Epithelial cell of esophagus (primary cell): ENCODE measurements around the gene CDCP2.

Experiments used
- DNase-seq: peaks from one replicate; pipeline ENCODE4 v3.0.0; 2010; ENCODE audit warnings: low read depth
- H3K4me3 ChIP-seq: 2 replicates; pipeline ENCODE4 v1.5.1; 2011; ENCODE audit warnings: mild to moderate bottlenecking, low read length, control low read depth
- CTCF ChIP-seq: IDR thresholded peaks from 2 replicates; pipeline ENCODE4 v1.5.1; 2011; ENCODE audit warnings: low read depth, mild to moderate bottlenecking, low read length, control low read depth, inconsistent platforms; ENCODE audit not compliant: insufficient read depth; ENCODE audit errors: missing control alignments

CDCP2 gene

GRCh38 chr1:54117815-54118563 is 34.8 kb downstream of the CDCP2 start:
- DNase-seq: peak; percentile 84
- no peak overlapping the region for H3K4me3 ChIP-seq
- no peak for TF ChIP-seq CTCF

GRCh38 chr1:54115520-54115919 is 37.3 kb downstream of the CDCP2 start:
- H3K4me3 ChIP-seq: no peak overlapping the region
- no peak for DNase-seq
- TF ChIP-seq CTCF: no peak

- no peak for TF ChIP-seq CTCF
- no peak for DNase-seq
- no peak overlapping the region for H3K4me3 ChIP-seq
These were observed 37.8 kb downstream of the CDCP2 start for GRCh38 chr1:54114955-54115354.

GRCh38 chr1:54114001-54114400 is 38.8 kb downstream of the CDCP2 start:
- no peak overlapping the region for H3K4me3 ChIP-seq
- no peak for TF ChIP-seq CTCF

GRCh38 chr1:54112705-54113368 is 40.0 kb downstream of the CDCP2 start:
- no peak for DNase-seq
- TF ChIP-seq CTCF: no peak

More at GRCh38 chr1:54114001-54114400, 38.8 kb downstream of the CDCP2 start:
- no peak for DNase-seq

GRCh38 chr1:54112027-54112426 is 40.8 kb downstream of the CDCP2 start:
- no peak overlapping the region for H3K4me3 ChIP-seq
- TF ChIP-seq CTCF: no peak
- DNase-seq: no peak

More at GRCh38 chr1:54112705-54113368, 40.0 kb downstream of the CDCP2 start:
- H3K4me3 ChIP-seq: no peak overlapping the region
